ENCODE results near the gene MAST2. TPM values are rescaled to one million over a fixed set of nuclear protein-coding genes. Genes with fewer than 3 reads are reported as not detected.

The MAST2 gene
- total RNA-seq, 2 experiments from 2014 or later = 20.9 to 23.7 TPM

- H3K9me3 Mint-ChIP-seq = peaks cover 4% of the 10 kb centered on the region
- ATAC-seq (ENCODE audit: low read depth) = peak; percentile 48
These were observed 259.4 kb downstream of the MAST2 start for GRCh38 chr1:46062651-46063319.

GRCh38 chr1:46064708-46065107 lies 261.3 kb downstream of the MAST2 start:
- DNase-seq = no peak
- no peak overlapping the region for H3K4me3 Mint-ChIP-seq
- peaks cover 12% of the 10 kb centered on the region for H3K36me3 Mint-ChIP-seq
- no peak for ATAC-seq (ENCODE audit: low read depth)
- POLR2A ChIA-PET = interaction anchor here (0.8 kb wide), 1 partner anchor 1343 kb away, joined by 3 read pairs; no protein-coding TSS in a partner anchor
- H3K27ac Mint-ChIP-seq = no peak overlapping the region
- no peaks in the 10 kb centered on the region for H3K27me3 Mint-ChIP-seq
- peaks cover 2% of the 10 kb centered on the region for H3K9me3 Mint-ChIP-seq
- H3K4me1 Mint-ChIP-seq = peaks cover 19% of the 10 kb centered on the region

More at GRCh38 chr1:46062651-46063319, 259.4 kb downstream of the MAST2 start:
- Mint-ChIP-seq H3K27me3 (no peaks in the 10 kb centered on the region), H3K27ac (peak overlapping the region; percentile 68), H3K4me3 (peak overlapping the region; percentile 37), H3K36me3 (peaks cover 16% of the 10 kb centered on the region), H3K4me1 (peaks cover 19% of the 10 kb centered on the region)
- no peak for DNase-seq
- POLR2A ChIA-PET = interaction anchor here (1.1 to 2.7 kb wide), 2 partner anchors 104 to 184 kb away, joined by 5 to 10 read pairs; no protein-coding TSS in a partner anchor

- peak overlapping the region; percentile 72 for H3K4me3 Mint-ChIP-seq
These were observed 262.0 kb downstream of the MAST2 start for GRCh38 chr1:46065405-46065804.

GRCh38 chr1:46067652-46068051 lies 264.2 kb downstream of the MAST2 start:
- Mint-ChIP-seq H3K4me3 (no peak overlapping the region), H3K27me3 (peaks cover 2% of the 10 kb centered on the region)

More at GRCh38 chr1:46065405-46065804, 262.0 kb downstream of the MAST2 start:
- Mint-ChIP-seq H3K27ac (peak overlapping the region; percentile 76), H3K36me3 (peaks cover 12% of the 10 kb centered on the region), H3K9me3 (peaks cover 2% of the 10 kb centered on the region), H3K27me3 (no peaks in the 10 kb centered on the region), H3K4me1 (peaks cover 19% of the 10 kb centered on the region)
- no peak for DNase-seq
- ATAC-seq (ENCODE audit: low read depth) = peak; percentile 93
- POLR2A ChIA-PET = interaction anchor here (0.8 kb wide), 1 partner anchor 1344 kb away, joined by 3 read pairs; no protein-coding TSS in a partner anchor

GRCh38 chr1:46068525-46068924 lies 265.1 kb downstream of the MAST2 start:
- no peak for ATAC-seq (ENCODE audit: low read depth)
- DNase-seq = no peak
- H3K4me1 Mint-ChIP-seq = peaks cover 10% of the 10 kb centered on the region
- POLR2A ChIA-PET = no interaction called here
- H3K27me3 Mint-ChIP-seq = peaks cover 2% of the 10 kb centered on the region
- H3K9me3 Mint-ChIP-seq = no peaks in the 10 kb centered on the region
- H3K36me3 Mint-ChIP-seq = peaks cover 2% of the 10 kb centered on the region
- H3K4me3 Mint-ChIP-seq = no peak overlapping the region
- no peak overlapping the region for H3K27ac Mint-ChIP-seq

More at GRCh38 chr1:46067652-46068051, 264.2 kb downstream of the MAST2 start:
- no peak for DNase-seq
- POLR2A ChIA-PET = no interaction called here
- H3K36me3 Mint-ChIP-seq = peaks cover 2% of the 10 kb centered on the region
- H3K4me1 Mint-ChIP-seq = peaks cover 17% of the 10 kb centered on the region
- ATAC-seq (ENCODE audit: low read depth) = no peak
- no peaks in the 10 kb centered on the region for H3K9me3 Mint-ChIP-seq
- H3K27ac Mint-ChIP-seq = no peak overlapping the region

DNA sequence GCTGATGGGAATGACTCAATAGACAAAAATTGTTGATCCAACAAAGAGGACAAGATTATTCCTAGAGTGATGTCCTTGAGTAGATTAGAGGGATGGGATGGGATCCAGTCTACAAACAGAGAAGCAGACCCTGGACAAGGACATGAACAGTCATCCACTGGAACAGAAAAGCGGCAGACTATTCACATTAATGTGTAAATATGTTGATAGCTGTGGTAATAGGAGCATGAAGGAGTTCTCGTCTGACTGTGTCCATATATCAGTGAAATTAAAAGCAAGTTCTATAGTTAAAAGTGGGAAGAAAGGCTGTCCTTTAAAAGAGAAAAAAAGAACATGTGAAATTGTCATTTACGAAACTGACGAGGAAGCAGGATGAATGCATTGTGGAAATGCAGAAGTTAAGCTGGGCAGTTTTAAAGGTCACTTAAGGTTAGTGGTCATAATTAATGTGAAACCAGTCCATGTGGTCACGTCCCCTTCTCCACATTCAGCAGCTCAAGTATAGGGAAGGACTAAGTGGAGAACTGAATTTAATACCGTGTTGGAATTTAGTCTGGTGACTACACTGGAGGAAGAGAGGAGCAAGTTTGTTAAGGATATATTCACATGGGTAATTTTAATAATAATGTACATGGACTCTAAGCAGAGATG lies 266.9 kb downstream of the MAST2 start:
- ATAC-seq (ENCODE audit: low read depth) (no peak), DNase-seq (no peak)
- Mint-ChIP-seq H3K36me3 (peaks cover 1% of the 10 kb centered on the region), H3K4me3 (no peak overlapping the region), H3K9me3 (no peaks in the 10 kb centered on the region), H3K4me1 (peaks cover 6% of the 10 kb centered on the region), H3K27ac (no peak overlapping the region), H3K27me3 (peaks cover 2% of the 10 kb centered on the region)
- POLR2A ChIA-PET = interaction anchor here (1.4 kb wide), 1 partner anchor 96 kb away, joined by 3 read pairs; no protein-coding TSS in a partner anchor

DNA sequence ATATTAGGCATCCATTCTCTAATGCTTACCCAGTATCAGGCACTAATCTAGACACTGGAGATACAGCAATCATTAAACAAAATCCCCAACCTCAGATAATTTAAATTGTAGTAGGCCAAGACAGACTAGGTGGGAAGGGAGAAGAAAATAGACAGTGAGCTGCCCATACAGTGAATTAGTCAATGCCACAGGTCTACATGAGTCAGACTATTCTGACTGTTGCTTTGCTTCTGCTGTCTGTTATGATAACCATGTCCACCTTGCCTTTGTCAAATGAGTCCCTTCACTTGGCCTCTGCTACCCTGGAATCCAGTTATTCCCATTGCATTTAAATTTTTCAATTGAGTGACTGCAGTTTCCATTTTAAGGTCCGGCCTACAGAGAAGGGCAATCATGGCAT lies 269.6 kb downstream of the MAST2 start:
- H3K4me3 Mint-ChIP-seq = no peak overlapping the region
- H3K27me3 Mint-ChIP-seq = peaks cover 2% of the 10 kb centered on the region
- H3K9me3 Mint-ChIP-seq = no peaks in the 10 kb centered on the region
- ATAC-seq (ENCODE audit: low read depth) (no peak), DNase-seq (no peak)
- no peaks in the 10 kb centered on the region for H3K4me1 Mint-ChIP-seq
- no peak overlapping the region for H3K27ac Mint-ChIP-seq
- POLR2A ChIA-PET = no interaction called here
- no peaks in the 10 kb centered on the region for H3K36me3 Mint-ChIP-seq

- no peak for DNase-seq
- Mint-ChIP-seq H3K36me3 (no peaks in the 10 kb centered on the region), H3K27ac (no peak overlapping the region), H3K4me1 (no peaks in the 10 kb centered on the region), H3K4me3 (no peak overlapping the region), H3K9me3 (no peaks in the 10 kb centered on the region), H3K27me3 (no peaks in the 10 kb centered on the region)
- POLR2A ChIA-PET = no interaction called here
- ATAC-seq (ENCODE audit: low read depth) = no peak
These were observed 272.9 kb downstream of the MAST2 start for GRCh38 chr1:46076343-46076742.

DNA sequence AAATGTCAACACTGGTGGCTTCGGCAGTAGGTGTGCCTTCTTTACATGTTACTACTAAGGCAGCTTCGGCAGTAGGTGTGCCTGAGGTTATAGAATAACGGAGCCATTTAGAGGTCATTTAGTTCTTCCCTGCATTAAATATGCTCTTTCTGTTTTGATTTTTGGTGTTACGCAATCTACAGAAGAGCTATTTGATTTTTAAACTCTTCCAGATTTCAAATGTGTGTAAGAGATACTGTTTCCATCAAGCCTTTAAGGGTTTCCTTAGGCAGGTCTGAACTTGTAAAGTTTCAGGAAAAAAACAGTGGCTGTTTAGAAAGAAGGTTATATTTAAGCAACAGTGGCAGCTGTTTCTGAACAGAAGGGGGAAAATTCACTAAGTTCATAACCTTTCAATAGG lies 274.2 kb downstream of the MAST2 start:
- DNase-seq = no peak
- H3K27me3 Mint-ChIP-seq = no peaks in the 10 kb centered on the region
- ATAC-seq (ENCODE audit: low read depth) = no peak
- H3K4me1 Mint-ChIP-seq = no peaks in the 10 kb centered on the region
- H3K36me3 Mint-ChIP-seq = no peaks in the 10 kb centered on the region
- no peaks in the 10 kb centered on the region for H3K9me3 Mint-ChIP-seq
- POLR2A ChIA-PET = no interaction called here
- no peak overlapping the region for H3K27ac Mint-ChIP-seq
- H3K4me3 Mint-ChIP-seq = no peak overlapping the region

DNA sequence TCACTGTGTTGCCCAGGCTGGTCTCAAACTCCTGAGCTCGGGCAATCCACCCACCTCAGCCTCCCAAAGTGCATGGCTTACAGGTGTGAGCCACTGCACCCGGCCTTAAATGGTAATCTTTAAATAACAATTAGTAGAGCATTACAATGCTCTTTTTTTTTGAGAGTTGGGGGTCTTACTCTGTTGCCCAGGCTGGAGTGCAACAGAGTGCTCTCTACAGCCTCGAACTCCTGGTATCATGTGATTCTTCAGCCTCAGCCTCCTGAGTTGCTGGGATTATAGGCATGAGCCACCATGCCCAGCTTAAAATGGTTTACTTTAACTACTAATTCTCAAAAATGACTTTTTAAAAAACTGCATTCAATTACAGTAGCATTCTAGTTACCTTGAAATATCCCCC lies 276.8 kb downstream of the MAST2 start:
- Mint-ChIP-seq H3K36me3 (no peaks in the 10 kb centered on the region), H3K9me3 (no peaks in the 10 kb centered on the region), H3K4me3 (no peak overlapping the region), H3K27me3 (peaks cover 3% of the 10 kb centered on the region), H3K27ac (no peak overlapping the region), H3K4me1 (no peaks in the 10 kb centered on the region)
- POLR2A ChIA-PET = no interaction called here
- DNase-seq = no peak
- ATAC-seq (ENCODE audit: low read depth) = no peak

DNA sequence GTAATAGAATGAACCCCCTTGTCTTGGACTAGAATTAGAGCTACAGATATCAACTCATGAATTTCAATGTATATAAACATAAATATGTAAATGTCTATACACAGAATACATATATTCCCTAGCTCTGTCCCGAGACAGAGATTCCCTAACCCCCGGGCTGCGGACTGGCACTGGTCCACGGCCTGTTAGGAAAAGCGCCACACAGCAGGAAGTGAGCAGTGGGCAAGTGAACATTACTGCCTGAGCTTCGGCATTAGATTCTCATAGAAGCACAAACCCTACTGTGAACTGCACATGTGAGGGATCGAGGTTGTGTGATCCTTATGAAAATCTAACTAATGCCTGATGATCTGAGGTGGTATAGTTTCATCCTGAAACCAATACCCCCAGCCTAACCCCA lies 277.8 kb downstream of the MAST2 start:
- H3K4me1 Mint-ChIP-seq = no peaks in the 10 kb centered on the region
- DNase-seq (no peak), ATAC-seq (ENCODE audit: low read depth) (no peak)
- no peak overlapping the region for H3K4me3 Mint-ChIP-seq
- POLR2A ChIA-PET = no interaction called here
- no peak overlapping the region for H3K27ac Mint-ChIP-seq
- no peaks in the 10 kb centered on the region for H3K36me3 Mint-ChIP-seq
- no peaks in the 10 kb centered on the region for H3K9me3 Mint-ChIP-seq
- H3K27me3 Mint-ChIP-seq = peaks cover 3% of the 10 kb centered on the region

DNA sequence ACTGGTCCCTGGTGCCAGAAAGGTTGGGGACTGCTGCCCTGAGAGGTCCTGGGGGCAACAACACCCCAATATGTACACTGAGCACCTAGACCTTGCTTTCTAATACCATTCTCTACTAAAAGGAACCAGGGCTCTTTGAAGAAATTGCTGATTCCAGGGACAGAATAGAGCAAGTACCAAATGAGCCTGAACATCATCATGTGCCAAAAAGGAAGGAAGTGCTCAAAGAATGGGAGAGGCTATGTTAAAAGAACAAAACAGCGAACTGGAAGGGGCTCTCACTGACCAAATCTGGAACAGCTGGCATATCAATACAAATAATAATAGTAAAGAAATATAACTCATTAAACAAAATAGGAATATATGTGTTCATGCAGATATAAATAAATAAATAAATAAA lies 278.2 kb downstream of the MAST2 start:
- no peaks in the 10 kb centered on the region for H3K4me1 Mint-ChIP-seq
- DNase-seq (no peak), ATAC-seq (ENCODE audit: low read depth) (no peak)
- no peaks in the 10 kb centered on the region for H3K9me3 Mint-ChIP-seq
- no peaks in the 10 kb centered on the region for H3K36me3 Mint-ChIP-seq
- POLR2A ChIA-PET = no interaction called here
- no peak overlapping the region for H3K27ac Mint-ChIP-seq
- peaks cover 3% of the 10 kb centered on the region for H3K27me3 Mint-ChIP-seq
- no peak overlapping the region for H3K4me3 Mint-ChIP-seq

- no peaks in the 10 kb centered on the region for H3K36me3 Mint-ChIP-seq
- ATAC-seq (ENCODE audit: low read depth) = no peak
- no peak for DNase-seq
- peaks cover 3% of the 10 kb centered on the region for H3K27me3 Mint-ChIP-seq
- POLR2A ChIA-PET = no interaction called here
- H3K4me3 Mint-ChIP-seq = no peak overlapping the region
- H3K4me1 Mint-ChIP-seq = no peaks in the 10 kb centered on the region
- no peak overlapping the region for H3K27ac Mint-ChIP-seq
- H3K9me3 Mint-ChIP-seq = no peaks in the 10 kb centered on the region
These were observed 280.2 kb downstream of the MAST2 start for GRCh38 chr1:46083579-46083978.
